HG03095 (cell line): ENCODE data around the gene PNPLA1.
"Not testable (repeated sequence)": the region's sequence is repeated elsewhere in the genome, so short reads cannot be mapped to it uniquely, and the experiment has no call there.

Experiments used
- ATAC-seq: cut with Tn5 transposase; IDR thresholded peaks from one replicate; pipeline ENCODE4 v1.9.1; 2021; ENCODE audit warnings: moderate library complexity; ENCODE audit not compliant: unreplicated experiment

The PNPLA1 gene

GRCh38 chr6:36334832-36335459 is 65.1 kb downstream of the PNPLA1 start:
- no peak for ATAC-seq

DNA sequence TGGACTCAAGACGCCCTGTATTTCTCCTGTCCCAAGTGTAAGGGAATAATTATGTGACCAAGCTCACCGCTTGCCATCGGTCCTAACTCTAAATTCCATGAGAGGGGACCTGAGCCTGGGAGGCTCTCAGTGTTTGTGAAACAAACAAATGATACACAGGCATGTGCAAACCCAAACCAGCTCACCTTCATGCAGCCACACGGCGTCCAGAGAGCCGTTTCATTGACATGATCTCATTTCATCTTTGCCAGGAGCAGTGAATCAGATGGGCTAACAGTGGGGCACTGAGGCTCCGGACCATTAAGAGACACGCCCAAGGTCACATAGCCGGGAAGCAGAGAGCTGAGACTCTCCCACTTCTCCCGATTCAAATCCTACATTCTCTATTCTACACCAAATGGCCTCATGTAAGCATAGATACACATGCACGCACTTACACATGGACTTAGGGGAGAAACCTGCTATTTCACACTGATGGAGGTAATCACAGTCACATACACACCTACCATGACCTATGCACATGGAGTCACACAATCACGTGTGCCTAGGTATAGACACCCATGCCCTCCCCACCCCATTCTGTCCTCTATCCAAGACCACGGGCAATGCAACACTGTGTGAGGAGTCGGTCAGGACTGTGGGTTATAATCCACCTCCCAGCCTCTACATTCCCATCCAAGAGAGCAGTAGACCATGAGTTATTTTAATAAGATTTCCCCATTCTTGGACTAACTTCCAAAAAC is 65.8 kb downstream of the PNPLA1 start:
- ATAC-seq, result no peak

DNA sequence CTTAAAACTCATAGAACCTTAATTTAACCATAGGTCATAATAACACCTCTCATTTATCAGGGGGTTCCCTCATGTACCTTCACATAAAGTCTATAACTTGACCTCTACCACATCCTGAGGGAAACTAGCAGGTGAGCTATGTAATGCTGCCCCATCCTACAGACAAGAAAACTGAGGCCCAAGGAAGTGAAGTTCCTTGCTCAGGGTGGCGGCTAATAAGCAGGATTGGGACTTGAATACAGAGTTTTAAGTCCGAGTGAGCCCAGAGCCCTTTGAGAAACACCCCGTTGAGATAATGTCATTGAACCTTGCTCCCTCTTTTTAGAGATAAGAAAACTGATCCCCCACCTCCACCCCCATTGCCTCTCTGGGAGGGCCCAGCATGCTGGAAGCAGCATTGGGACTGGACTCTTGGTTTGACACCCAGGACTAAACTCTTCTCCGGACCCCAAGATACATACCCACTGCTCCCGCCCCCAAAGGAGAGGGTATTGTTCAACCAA is 66.4 kb downstream of the PNPLA1 start:
- no peak for ATAC-seq

DNA sequence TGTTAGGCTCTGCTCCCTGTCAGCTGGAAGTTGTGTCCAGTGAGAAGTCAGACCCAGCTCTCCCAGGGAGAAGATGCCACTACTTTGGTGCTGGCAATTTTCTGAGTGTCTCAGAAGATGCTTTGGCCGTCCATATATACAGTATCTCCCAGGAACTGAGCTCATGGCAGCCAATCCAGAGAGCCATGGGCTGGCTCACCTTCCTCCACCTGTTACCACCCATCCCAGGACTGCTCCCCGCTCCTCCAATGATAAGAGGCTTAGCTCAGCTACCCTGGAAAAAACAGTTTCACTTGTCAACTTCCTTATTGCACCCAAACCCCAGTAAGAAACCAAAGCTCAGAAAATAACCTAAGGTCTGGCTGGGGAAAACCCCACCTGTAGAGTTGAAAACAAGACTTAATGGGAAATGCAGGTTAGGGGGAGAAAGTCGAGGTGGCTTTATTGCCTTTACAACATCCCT is 67.0 kb downstream of the PNPLA1 start, which contains the start of gene BNIP5:
Gene BNIP5, minus strand, starts transcription at position 110 of the 463 bp plus-strand sequence. CDS start 6,198 bp downstream, outside the sequence.
- ATAC-seq, result no peak

GRCh38 chr6:36337814-36338213 is 68.0 kb downstream of the PNPLA1 start:
- no peak for ATAC-seq

DNA sequence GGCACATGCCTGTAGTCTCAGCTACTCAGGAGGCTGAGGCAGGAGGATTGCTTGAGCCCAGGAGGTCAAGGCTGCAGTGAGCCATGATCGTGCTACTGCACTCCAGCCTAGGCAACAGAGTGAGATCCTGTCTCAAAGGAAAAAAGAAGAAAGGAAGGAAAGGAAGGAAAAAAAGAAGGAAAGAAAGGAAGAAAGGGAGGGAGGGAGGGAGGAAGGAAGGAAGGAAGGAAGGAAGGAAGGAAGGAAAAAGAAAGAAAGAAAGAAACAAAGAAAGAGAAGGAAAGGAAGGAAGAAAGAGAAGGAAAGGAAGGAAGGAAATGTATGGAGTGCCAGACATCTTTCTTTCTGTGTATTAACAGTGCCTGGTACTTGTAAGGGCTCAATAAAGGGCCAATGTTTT is 68.4 kb downstream of the PNPLA1 start:
- ATAC-seq, result not testable (repeated sequence)

DNA sequence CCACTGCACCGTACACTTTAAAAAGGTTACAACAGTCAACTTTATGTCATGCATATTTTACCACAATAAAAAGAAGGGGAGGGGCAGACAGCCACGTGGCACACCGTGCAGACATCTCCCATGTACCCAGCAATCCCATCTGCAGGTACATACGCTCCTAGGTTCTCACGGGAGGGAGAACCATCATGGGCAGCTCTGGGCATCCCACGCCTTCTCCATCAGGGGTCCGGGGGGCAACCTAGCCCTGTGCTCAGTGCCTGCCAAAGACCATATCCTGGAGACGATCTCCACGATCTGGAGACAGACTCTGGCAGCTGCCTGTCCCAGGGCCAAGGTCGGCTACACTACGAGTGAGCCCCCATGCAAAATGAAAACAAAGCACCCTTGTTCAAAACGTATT is 69.3 kb downstream of the PNPLA1 start:
- no peak for ATAC-seq

- no peak for ATAC-seq
Measured at GRCh38 chr6:36340306-36340617, 70.4 kb downstream of the PNPLA1 start.

DNA sequence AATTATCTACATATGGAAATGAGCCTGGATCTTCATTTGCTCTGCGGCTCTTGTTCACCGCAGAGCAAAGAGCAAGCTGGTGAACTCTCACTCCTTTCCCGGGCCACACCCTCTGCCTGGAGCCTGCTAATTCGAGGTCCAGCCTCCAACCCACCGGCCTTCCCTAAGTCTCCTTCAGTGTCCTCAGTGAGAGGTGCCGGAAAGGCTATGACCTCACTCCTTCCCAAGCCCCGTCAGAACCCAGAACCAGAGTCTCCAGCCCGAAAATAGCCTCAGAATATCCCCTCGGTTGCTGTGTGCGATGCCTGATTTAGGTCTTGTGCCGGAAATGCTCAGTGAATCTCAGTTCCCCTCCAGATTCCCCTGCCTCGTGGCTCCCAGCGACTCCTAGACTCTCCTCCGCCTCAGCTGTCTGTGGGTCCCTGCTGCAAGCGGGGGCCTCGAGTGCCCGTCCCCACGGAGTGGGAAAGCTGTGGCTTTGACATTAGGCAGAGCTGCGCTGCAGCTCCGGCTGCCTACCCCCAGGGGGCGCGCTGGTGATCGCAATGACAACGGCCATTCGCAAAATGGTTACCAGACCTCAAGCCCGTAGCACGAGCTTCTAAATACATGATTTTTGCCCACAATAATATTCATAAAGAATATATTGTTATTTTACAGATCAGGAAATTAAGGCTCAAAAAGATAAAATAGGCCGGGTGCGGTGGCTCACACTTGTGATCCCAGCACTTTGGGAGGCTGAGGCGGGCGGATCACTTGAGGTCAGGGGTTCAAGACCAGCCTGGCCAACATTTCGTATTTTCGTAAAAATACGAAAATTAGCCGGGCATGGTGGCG is 71.0 kb downstream of the PNPLA1 start:
- ATAC-seq, result no peak

DNA sequence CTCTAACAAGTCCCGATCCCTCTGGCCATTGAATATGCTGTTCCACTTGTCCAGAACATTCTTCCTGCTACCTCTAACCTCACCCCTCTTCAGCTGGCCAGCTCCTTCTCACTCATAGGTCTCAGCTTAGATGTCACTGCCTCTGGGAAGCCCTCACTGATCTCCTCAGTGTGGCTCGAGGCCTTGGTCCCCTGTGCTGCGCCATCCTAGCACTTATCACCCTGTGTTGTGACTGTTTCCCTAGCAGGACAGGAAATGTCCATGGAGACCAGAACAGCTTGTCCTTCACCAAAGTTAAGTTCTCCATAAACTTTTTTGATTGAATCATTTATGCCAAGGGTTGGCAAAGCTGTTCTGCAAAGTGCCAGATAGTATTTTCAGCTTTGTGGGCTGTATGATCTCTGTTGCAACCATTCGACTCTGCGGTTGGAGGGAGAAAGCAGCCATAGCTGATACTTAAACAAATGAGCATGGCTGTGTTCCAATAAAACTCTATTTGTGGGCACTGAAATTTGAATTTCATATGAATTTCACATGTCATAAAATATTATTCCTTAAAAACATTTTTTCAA is 73.3 kb downstream of the PNPLA1 start:
- no peak for ATAC-seq

DNA sequence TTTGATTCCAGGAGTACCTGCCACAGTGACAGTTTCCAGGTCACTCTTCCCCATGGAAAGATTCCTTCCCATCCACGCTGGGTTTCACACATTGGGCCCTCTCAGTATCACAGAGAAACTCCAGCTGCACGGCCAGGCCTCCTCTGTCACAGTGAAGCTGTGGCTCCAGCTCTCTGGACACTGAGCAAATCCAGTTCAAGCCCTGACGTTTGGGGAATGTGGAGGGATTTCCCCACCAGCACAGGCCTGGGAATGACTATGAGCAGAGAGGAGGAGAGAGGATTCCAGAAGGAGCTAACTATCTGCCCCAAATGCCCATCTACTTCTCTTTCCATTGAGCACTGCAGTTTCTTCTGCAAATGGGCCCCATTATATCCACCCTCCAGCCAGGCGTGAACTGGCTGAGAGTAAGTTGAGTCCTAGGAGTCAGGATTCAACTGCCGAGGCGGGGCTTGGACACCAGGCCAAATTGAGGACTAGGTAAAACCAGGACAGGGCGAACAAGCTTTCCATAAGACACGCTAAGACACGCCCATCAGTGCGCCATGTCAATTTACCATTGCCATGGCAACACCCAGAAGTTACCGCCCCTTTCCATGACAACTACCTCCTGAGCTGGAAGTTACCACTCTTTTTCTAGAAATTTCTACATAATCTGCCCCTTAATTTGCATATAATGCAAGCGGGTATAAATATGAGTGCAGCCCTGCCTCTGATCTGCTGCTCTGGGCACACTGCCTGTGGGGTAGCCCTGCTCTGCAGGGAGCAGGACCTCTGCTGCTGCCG is 76.0 kb downstream of the PNPLA1 start:
- ATAC-seq, result no peak

DNA sequence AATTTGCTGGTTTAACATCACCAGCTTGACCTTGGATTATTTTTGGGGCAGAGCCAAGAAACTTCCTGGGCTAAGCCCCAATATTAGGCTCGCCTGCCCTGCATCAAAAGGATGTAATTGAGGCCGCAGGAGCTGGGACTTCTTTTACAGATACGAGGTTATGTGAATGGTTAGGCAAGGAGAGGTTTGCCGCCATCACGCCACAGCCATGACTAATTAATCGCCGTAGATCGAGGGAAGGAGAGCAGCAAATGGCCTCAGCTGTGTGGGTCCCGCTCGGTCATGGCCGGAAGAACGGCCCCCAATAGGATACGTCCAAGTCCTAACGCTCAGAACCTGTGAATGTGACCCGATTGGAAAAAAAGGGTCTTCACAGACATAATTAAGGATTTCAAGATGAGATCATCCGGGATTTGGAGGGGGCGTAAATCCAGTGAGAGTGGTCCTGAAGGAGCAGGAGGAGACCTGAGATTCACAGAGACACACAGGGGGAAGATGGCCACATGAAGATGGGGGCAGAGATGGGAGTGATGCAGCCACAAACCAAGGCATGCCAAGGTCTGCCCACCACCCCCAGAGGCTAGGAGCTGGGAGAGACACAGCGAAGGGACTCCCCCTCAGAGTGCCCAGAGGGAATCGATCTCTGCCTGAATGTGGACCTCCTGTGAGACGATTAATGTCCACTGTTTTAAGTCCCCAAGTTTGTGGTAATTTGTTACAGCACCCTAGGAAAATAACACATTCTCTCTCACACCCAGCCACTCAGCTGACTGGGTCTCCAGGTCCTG is 76.8 kb downstream of the PNPLA1 start:
- ATAC-seq, result no peak

- ATAC-seq, result no peak
Measured at GRCh38 chr6:36347621-36348020, 77.8 kb downstream of the PNPLA1 start.

GRCh38 chr6:36349240-36349639 is 79.4 kb downstream of the PNPLA1 start:
- ATAC-seq, result no peak

GRCh38 chr6:36350082-36350481 is 80.2 kb downstream of the PNPLA1 start:
- ATAC-seq, result no peak

DNA sequence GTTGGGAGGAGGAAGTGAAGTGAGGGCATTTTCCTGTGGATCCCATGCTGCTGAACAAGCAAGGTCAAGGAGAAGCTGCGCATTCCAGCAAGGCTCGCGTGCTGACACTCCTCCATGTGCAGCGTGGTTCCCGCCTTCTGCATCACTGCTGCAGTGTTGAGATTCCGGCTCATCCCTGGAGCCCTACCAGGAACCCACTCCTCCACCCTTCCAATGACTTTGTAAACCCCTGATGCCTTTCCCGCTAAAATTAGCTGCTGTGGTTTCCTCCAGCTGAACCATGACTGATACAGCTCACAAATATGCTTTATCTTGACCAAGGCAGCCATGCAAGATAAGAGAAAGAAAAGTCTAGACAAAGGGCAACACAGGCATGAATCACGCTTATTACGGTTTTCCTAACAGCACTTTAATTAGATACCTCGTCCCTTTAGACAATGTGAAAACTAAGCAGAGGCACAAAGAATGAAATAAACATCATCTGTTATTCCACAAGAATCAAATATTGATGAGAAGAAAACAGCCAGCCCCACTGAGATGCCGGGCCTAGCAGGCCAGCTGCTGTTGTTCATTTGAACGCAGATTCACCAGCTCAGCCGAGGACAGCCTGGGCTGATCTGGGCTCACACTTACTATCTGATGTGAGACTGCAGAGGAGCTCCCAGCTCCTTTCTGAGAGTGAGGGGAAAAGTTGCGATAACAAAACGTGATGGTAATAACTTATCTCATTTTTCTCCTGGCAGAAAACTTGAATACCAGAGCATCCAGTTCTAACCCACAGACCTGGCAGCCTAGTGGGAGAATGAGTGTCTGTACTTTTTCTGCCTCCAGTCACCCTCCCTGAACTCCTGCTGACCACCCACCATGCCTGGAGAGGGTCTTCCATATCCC is 81.1 kb downstream of the PNPLA1 start:
- ATAC-seq, result no peak

DNA sequence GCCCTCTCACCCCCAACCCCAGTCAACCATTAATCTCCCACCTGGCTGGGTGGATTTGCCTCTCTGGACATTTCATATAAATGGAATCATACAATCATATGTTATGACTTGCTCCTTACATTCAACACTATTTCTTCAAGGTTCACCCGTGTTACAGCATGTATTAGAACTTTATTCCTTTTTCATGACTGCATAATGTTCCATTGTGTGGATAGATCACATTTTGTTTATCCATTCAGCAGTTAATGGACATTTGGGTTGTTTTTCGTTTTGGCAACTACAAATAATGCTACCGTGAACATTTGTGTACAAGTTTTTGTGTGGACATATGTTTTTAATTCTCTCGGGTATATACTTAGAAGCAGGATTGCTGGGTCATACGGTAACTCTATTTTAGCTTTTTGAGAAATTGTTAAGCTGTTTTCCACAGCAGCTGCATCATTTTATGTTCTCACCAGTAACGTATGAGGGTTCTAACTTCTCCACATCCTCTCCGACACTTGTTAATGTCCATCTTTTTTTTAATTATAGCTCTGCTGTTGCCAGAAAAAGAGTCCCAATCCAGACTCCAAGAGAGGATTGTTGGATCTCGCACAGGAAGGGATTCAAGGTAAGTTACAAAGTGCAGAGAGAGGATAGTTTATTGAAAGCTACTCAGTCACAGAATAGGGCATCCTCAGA is 82.8 kb downstream of the PNPLA1 start:
- ATAC-seq, result no peak

- no peak for ATAC-seq
Measured at GRCh38 chr6:36353411-36353915, 83.6 kb downstream of the PNPLA1 start.
